PC-9 (cell line): ENCODE measurements around the gene KCNAB2.

ENCODE experiments used
- EZH2 ChIP-seq: fragments of 200-600 bp; sonication (generic); IDR thresholded peaks from 2 replicates; pipeline ENCODE4 v1.8.0; 2017; ENCODE audit warnings: antibody characterized with exemption, low read depth
- TF ChIP-seq, protein P1 (sequence below): fragments of 200-600 bp; sonication (generic); conservative IDR thresholded peaks from 2 replicates; pipeline ENCODE4 v1.6.1; 2017; ENCODE audit warnings: mixed run types, antibody characterized with exemption, mild to moderate bottlenecking, moderate library complexity

DNA sequence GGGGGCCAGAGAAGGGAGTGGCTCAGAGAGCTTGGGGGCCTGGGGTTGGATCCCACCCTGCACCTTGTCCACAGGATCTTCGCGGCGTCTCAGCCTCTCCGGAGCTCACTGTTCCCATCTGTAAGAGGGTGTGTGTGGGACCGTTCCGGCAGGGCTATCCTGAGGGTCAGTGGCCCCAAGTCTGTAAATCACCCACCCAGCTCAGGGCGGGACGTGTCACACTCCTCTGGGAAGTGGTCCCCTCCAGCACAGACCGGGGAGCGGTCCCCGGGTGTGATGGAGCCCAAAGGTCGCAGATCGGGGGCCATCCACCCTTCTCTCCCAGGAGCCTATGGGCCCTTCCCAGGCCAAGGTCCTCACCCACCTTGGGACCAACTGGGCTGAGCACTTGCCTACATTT, 40.0 kb downstream of the KCNAB2 start:
- TF ChIP-seq, protein P1, sequence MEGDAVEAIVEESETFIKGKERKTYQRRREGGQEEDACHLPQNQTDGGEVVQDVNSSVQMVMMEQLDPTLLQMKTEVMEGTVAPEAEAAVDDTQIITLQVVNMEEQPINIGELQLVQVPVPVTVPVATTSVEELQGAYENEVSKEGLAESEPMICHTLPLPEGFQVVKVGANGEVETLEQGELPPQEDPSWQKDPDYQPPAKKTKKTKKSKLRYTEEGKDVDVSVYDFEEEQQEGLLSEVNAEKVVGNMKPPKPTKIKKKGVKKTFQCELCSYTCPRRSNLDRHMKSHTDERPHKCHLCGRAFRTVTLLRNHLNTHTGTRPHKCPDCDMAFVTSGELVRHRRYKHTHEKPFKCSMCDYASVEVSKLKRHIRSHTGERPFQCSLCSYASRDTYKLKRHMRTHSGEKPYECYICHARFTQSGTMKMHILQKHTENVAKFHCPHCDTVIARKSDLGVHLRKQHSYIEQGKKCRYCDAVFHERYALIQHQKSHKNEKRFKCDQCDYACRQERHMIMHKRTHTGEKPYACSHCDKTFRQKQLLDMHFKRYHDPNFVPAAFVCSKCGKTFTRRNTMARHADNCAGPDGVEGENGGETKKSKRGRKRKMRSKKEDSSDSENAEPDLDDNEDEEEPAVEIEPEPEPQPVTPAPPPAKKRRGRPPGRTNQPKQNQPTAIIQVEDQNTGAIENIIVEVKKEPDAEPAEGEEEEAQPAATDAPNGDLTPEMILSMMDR = no peak
- no peak for TF ChIP-seq EZH2
